Breast epithelium (tissue), 4 donors: Measurements from ENCODE around the gene KCNQ2. TPM values are rescaled to one million over a fixed set of nuclear protein-coding genes. Genes with fewer than 3 reads are reported as not detected.

ENCODE experiments used
- DNase-seq, 2 donors: peaks; one replicate each; pipeline ENCODE4 v3.0.0-alpha.2; 2019; ENCODE audit warnings: low spot score in 2 of 2
- H3K27ac ChIP-seq, 2 donors: fragments of 200-600 bp; sonication (generic) in 1 of 2; one replicate each; pipeline ENCODE4 v1.5.1; 2016 to 2019; ENCODE audit warnings: mild to moderate bottlenecking in 1 of 2
- H3K27me3 ChIP-seq, 2 donors: fragments of 200-600 bp; sonication (generic) in 1 of 2; one replicate each; pipeline versions ENCODE4 v1.5.1 to v1.6.0; 2017 to 2019; ENCODE audit warnings: control low read depth in 1 of 2, mild to moderate bottlenecking in 1 of 2
- H3K36me3 ChIP-seq: fragments of 200-600 bp; one replicate; pipeline ENCODE4 v1.5.1; 2019
- H3K4me1 ChIP-seq, 2 donors: fragments of 200-600 bp; sonication (generic); one replicate each; pipeline ENCODE4 v1.5.1; 2016 to 2019; ENCODE audit warnings: control low read depth in 1 of 2
- H3K4me3 ChIP-seq, 3 donors: fragments of 200-600 bp; sonication (generic); 1 replicate in 2 of 3; 2 replicates in 1 of 3; pipeline ENCODE4 v1.5.1; 2016 to 2019; ENCODE audit warnings: mild to moderate bottlenecking in 3 of 3, moderate library complexity in 2 of 3
- H3K9me3 ChIP-seq, 2 donors: fragments of 200-600 bp; sonication (generic) in 1 of 2; one replicate each; pipeline ENCODE4 v1.5.1; 2016 to 2019; ENCODE audit warnings: control low read depth in 1 of 2
- CTCF ChIP-seq, 3 donors: fragments of 450-650 bp; IDR thresholded peaks; one replicate each; pipeline ENCODE4 v1.5.1; 2016 to 2017; ENCODE audit warnings: antibody characterized with exemption in 3 of 3, mild to moderate bottlenecking in 3 of 3, moderate library complexity in 3 of 3
- POLR2A ChIP-seq: fragments of 450-650 bp; IDR thresholded peaks from one replicate; pipeline ENCODE4 v1.6.1; 2016; ENCODE audit warnings: antibody characterized with exemption, mild to moderate bottlenecking, moderate library complexity
- POLR2AphosphoS5 ChIP-seq, 3 donors: sonication (generic); formaldehyde crosslinking; IDR thresholded peaks; one replicate each; pipeline ENCODE4 v1.6.1; 2017; ENCODE audit warnings: antibody characterized with exemption in 3 of 3
- intact Hi-C: fragments of 100-400 bp; cut with DNase I; formaldehyde crosslinking; loops from one replicate; pipeline ENCODE4 v1.15.1; 2023; ENCODE audit warnings: low total_unique reads
- total RNA-seq, 3 donors: library from RNA; depleted of rRNA; stranded (reverse); fragments of >200 nt; gene quantifications; one replicate each; pipeline ENCODE4 v1.1.0, GENCODE V29; 2016

The KCNQ2 gene
- total RNA-seq, 3 donors from 2014 or later = not detected

- Histone ChIP-seq H3K9me3 (no peaks in the 10 kb centered on the region), H3K4me1 (no peaks in the 10 kb centered on the region), H3K4me3 (no peak overlapping the region), H3K27ac (no peak overlapping the region), H3K36me3 (no peaks in the 10 kb centered on the region), H3K27me3 (peaks cover 0 to 49% of the 10 kb centered on the region in 2 donors)
- intact Hi-C loops = loop anchor here (5.0 kb wide), 1 partner anchor 629 kb away; no protein-coding TSS in a partner anchor
- no peak for DNase-seq
- TF ChIP-seq CTCF (IDR thresholded peaks at IDR 0.05) (no peak), POLR2AphosphoS5 (IDR thresholded peaks at IDR 0.05) (no peak), POLR2A (no peak)
Measured at GRCh38 chr20:63406011-63406410, 66.4 kb downstream of the KCNQ2 start.

GRCh38 chr20:63405102-63405730 lies 67.2 kb downstream of the KCNQ2 start:
- Histone ChIP-seq H3K36me3 (no peaks in the 10 kb centered on the region), H3K27ac (no peak overlapping the region), H3K4me1 (no peaks in the 10 kb centered on the region), H3K27me3 (peaks cover 0 to 51% of the 10 kb centered on the region in 2 donors), H3K4me3 (no peak overlapping the region), H3K9me3 (no peaks in the 10 kb centered on the region)
- no peak for DNase-seq
- no peak for TF ChIP-seq CTCF (IDR thresholded peaks at IDR 0.05)
- no peak for TF ChIP-seq POLR2AphosphoS5 (IDR thresholded peaks at IDR 0.05)
- TF ChIP-seq POLR2A = no peak
- intact Hi-C loops = loop anchor here (5.0 kb wide), 1 partner anchor 628 kb away; no protein-coding TSS in a partner anchor

GRCh38 chr20:63404129-63405085 lies 68.0 kb downstream of the KCNQ2 start:
- Histone ChIP-seq H3K36me3 (no peaks in the 10 kb centered on the region), H3K4me3 (no peak overlapping the region), H3K9me3 (no peaks in the 10 kb centered on the region), H3K27ac (no peak overlapping the region), H3K27me3 (peaks cover 0 to 57% of the 10 kb centered on the region in 2 donors), H3K4me1 (no peaks in the 10 kb centered on the region)
- TF ChIP-seq POLR2AphosphoS5 (IDR thresholded peaks at IDR 0.05) (no peak), POLR2A (no peak), CTCF (IDR thresholded peaks at IDR 0.05) (no peak)
- DNase-seq = no peak
- intact Hi-C loops = loop anchor here (5.0 kb wide), 1 partner anchor 627 kb away; no protein-coding TSS in a partner anchor

GRCh38 chr20:63403403-63404105 lies 68.9 kb downstream of the KCNQ2 start:
- no peaks in the 10 kb centered on the region for H3K4me1 ChIP-seq
- no peak overlapping the region for H3K4me3 ChIP-seq
- H3K36me3 ChIP-seq = no peaks in the 10 kb centered on the region
- peaks cover 0 to 65% of the 10 kb centered on the region in 2 donors for H3K27me3 ChIP-seq
- no peak for DNase-seq
- no peaks in the 10 kb centered on the region for H3K9me3 ChIP-seq
- H3K27ac ChIP-seq = no peak overlapping the region
- intact Hi-C loops = no loop called here
- TF ChIP-seq POLR2AphosphoS5 (IDR thresholded peaks at IDR 0.05) = no peak
- TF ChIP-seq CTCF (IDR thresholded peaks at IDR 0.05) = no peak
- TF ChIP-seq POLR2A = no peak
